Limb (tissue), 2 donors: ENCODE data around the gene EIF4A3.
A peak's percentile ranks its signal among the peaks of the same experiment; 100 is the strongest.

ENCODE experiments used
- DNase-seq, 2 donors: peaks; one replicate each; pipeline ENCODE4 v3.0.0-alpha.2; 2016; ENCODE audit errors: extremely low spot score in 2 of 2

Gene EIF4A3

GRCh38 chr17:80147035-80147822, at the start of gene EIF4A3:
TSS of gene EIF4A3 (minus strand) at chr17:80147128. CDS start at chr17:80146961, 167 bp downstream.
- DNase-seq: peak; percentile 96 to 97

GRCh38 chr17:80196652-80197051, 49.7 kb upstream of the EIF4A3 start:
- DNase-seq: no peak

- peak in 1 of 2 donors; percentile 46 for DNase-seq
These were observed 49.0 kb upstream of the EIF4A3 start for GRCh38 chr17:80195671-80196529.

GRCh38 chr17:80195141-80195540, 48.2 kb upstream of the EIF4A3 start:
- DNase-seq: no peak

- peak; percentile 16 to 52 for DNase-seq
These were observed 45.1 kb upstream of the EIF4A3 start for GRCh38 chr17:80191865-80192661.

- no peak for DNase-seq
These were observed 44.3 kb upstream of the EIF4A3 start for GRCh38 chr17:80191192-80191591.

GRCh38 chr17:80190716-80191115, 43.8 kb upstream of the EIF4A3 start:
- no peak for DNase-seq

GRCh38 chr17:80189611-80190010, 42.7 kb upstream of the EIF4A3 start:
- no peak for DNase-seq

- DNase-seq: no peak
These were observed 40.6 kb upstream of the EIF4A3 start for GRCh38 chr17:80187515-80187941.

- DNase-seq: no peak
These were observed 40.2 kb upstream of the EIF4A3 start for GRCh38 chr17:80187090-80187489.

- DNase-seq: no peak
These were observed 39.0 kb upstream of the EIF4A3 start for GRCh38 chr17:80185968-80186367.

GRCh38 chr17:80184423-80184714, 37.4 kb upstream of the EIF4A3 start:
- no peak for DNase-seq

- no peak for DNase-seq
These were observed 36.9 kb upstream of the EIF4A3 start for GRCh38 chr17:80183581-80184422.

GRCh38 chr17:80182845-80183223, 35.9 kb upstream of the EIF4A3 start:
- no peak for DNase-seq

GRCh38 chr17:80182118-80182844, 35.4 kb upstream of the EIF4A3 start:
- no peak for DNase-seq

- no peak for DNase-seq
These were observed 34.5 kb upstream of the EIF4A3 start for GRCh38 chr17:80181431-80181830.

GRCh38 chr17:80180192-80180591, 33.3 kb upstream of the EIF4A3 start:
- no peak for DNase-seq

- no peak for DNase-seq
These were observed 31.2 kb upstream of the EIF4A3 start for GRCh38 chr17:80177986-80178595.

- no peak for DNase-seq
These were observed 29.8 kb upstream of the EIF4A3 start for GRCh38 chr17:80176757-80177156.

GRCh38 chr17:80173916-80174315, 27.0 kb upstream of the EIF4A3 start:
- no peak for DNase-seq
